ENCODE measurements around the gene SMARCD2. TPM values are rescaled to one million over a fixed set of nuclear protein-coding genes. Genes with fewer than 3 reads are reported as not detected.

SMARCD2 gene
- total RNA-seq, 1 experiment from 2014 or later = 98.7 TPM

GRCh38 chr17:63832014-63832413, 10.5 kb downstream of the SMARCD2 start:
- Histone ChIP-seq H3K79me2 (ENCODE audit: low read depth) (peaks cover 36% of the 10 kb centered on the region), H3K4me1 (replicated peaks; ENCODE audit: insufficient read depth) (peaks cover 10% of the 10 kb centered on the region), H3K27me3 (ENCODE audit: insufficient read depth, low read depth) (no peaks in the 10 kb centered on the region), H3K9me3 (ENCODE audit: insufficient read depth, low read depth) (no peaks in the 10 kb centered on the region), H3K4me3 (no peak overlapping the region), H3F3A (ENCODE audit: insufficient read depth, low read depth) (peaks cover 34% of the 10 kb centered on the region), H3K9me2 (ENCODE audit: insufficient read depth) (no peaks in the 10 kb centered on the region), H3K36me3 (ENCODE audit: low read depth) (peaks cover 31% of the 10 kb centered on the region), H3K4me2 (no peak overlapping the region), H4K20me1 (ENCODE audit: insufficient read depth) (peaks cover 10% of the 10 kb centered on the region; the same call in 1 of the 2 replicates), H3K27ac (no peak overlapping the region), H2AFZ (no peak overlapping the region)
- no TSS peak for BruUV-seq (replicated peaks)
- ChIA-PET CTCF (no interaction called here), POLR2A (ENCODE audit: unreplicated experiment) (no interaction called here)
- no peak for DNase-seq
- intact Hi-C loops (cut with micrococcal nuclease; ENCODE audit: unreplicated experiment) = no loop called here
- TF ChIP-seq EZH2 (IDR thresholded peaks at IDR 0.05; ENCODE audit: low read depth) = no peak
- TF ChIP-seq CTCF (conservative IDR thresholded peaks at IDR 0.05) = no peak

- Histone ChIP-seq H3F3A (ENCODE audit: insufficient read depth, low read depth) (peaks cover 36% of the 10 kb centered on the region), H3K4me3 (no peak overlapping the region), H3K79me2 (ENCODE audit: low read depth) (peaks cover 33% of the 10 kb centered on the region), H3K9me2 (ENCODE audit: insufficient read depth) (no peaks in the 10 kb centered on the region), H3K4me2 (no peak overlapping the region), H2AFZ (no peak overlapping the region), H4K20me1 (ENCODE audit: insufficient read depth) (peaks cover 10% of the 10 kb centered on the region; the same call in 1 of the 2 replicates), H3K36me3 (ENCODE audit: low read depth) (peaks cover 31% of the 10 kb centered on the region), H3K4me1 (replicated peaks; ENCODE audit: insufficient read depth) (peaks cover 10% of the 10 kb centered on the region), H3K9me3 (ENCODE audit: insufficient read depth, low read depth) (no peaks in the 10 kb centered on the region), H3K27me3 (ENCODE audit: insufficient read depth, low read depth) (no peaks in the 10 kb centered on the region), H3K27ac (no peak overlapping the region)
- ChIA-PET CTCF (no interaction called here), POLR2A (ENCODE audit: unreplicated experiment) (no interaction called here)
- intact Hi-C loops (cut with micrococcal nuclease; ENCODE audit: unreplicated experiment) = no loop called here
- TF ChIP-seq EZH2 (IDR thresholded peaks at IDR 0.05; ENCODE audit: low read depth) (no peak), CTCF (conservative IDR thresholded peaks at IDR 0.05) (no peak)
- BruUV-seq (replicated peaks) = no TSS peak
- DNase-seq = no peak
Measured at GRCh38 chr17:63831505-63831904, 11.0 kb downstream of the SMARCD2 start.

- no peak overlapping the region for H3K4me3 ChIP-seq
- no peak overlapping the region for H2AFZ ChIP-seq
- no peak for DNase-seq
- no peaks in the 10 kb centered on the region for H3K9me2 ChIP-seq (ENCODE audit: insufficient read depth)
- TF ChIP-seq CTCF (conservative IDR thresholded peaks at IDR 0.05) (no peak), EZH2 (IDR thresholded peaks at IDR 0.05; ENCODE audit: low read depth) (no peak)
- H3K79me2 ChIP-seq (ENCODE audit: low read depth) = peaks cover 38% of the 10 kb centered on the region
- H3K4me1 ChIP-seq (replicated peaks; ENCODE audit: insufficient read depth) = peaks cover 11% of the 10 kb centered on the region
- POLR2A ChIA-PET (ENCODE audit: unreplicated experiment) = interaction anchor here (0.6 kb wide), 1 partner anchor 80 kb away, joined by 4 read pairs; no protein-coding TSS in a partner anchor
- H3K27me3 ChIP-seq (ENCODE audit: insufficient read depth, low read depth) = no peaks in the 10 kb centered on the region
- no peaks in the 10 kb centered on the region for H3K9me3 ChIP-seq (ENCODE audit: insufficient read depth, low read depth)
- CTCF ChIA-PET = no interaction called here
- BruUV-seq (replicated peaks) = no TSS peak
- H3K4me2 ChIP-seq = no peak overlapping the region
- peaks cover 41% of the 10 kb centered on the region for H3F3A ChIP-seq (ENCODE audit: insufficient read depth, low read depth)
- H4K20me1 ChIP-seq (ENCODE audit: insufficient read depth) = peaks cover 10% of the 10 kb centered on the region; the same call in 1 of the 2 replicates
- peaks cover 31% of the 10 kb centered on the region for H3K36me3 ChIP-seq (ENCODE audit: low read depth)
- no peak overlapping the region for H3K27ac ChIP-seq
- intact Hi-C loops (cut with micrococcal nuclease; ENCODE audit: unreplicated experiment) = no loop called here
Measured at GRCh38 chr17:63830904-63831491, 11.5 kb downstream of the SMARCD2 start.
